Measurements from ENCODE around the gene TRIM60.
"Not testable (repeated sequence)": the region's sequence is repeated elsewhere in the genome, so short reads cannot be mapped to it uniquely, and the experiment has no call there.

- TF ChIP-seq CTCF, EZH2phosphoT487, EZH2 (IDR thresholded peaks at IDR 0.05): not testable (repeated sequence)
Measured at GRCh38 chr4:165084787-165085186, 53.0 kb downstream of the TRIM60 start.
